ENCODE results near the gene F8. TPM values are rescaled to one million over a fixed set of nuclear protein-coding genes. Genes with fewer than 3 reads are reported as not detected.

F8 gene
- total RNA-seq, 2 donors from 2014 or later = 13.2 to 39.1 TPM

DNA sequence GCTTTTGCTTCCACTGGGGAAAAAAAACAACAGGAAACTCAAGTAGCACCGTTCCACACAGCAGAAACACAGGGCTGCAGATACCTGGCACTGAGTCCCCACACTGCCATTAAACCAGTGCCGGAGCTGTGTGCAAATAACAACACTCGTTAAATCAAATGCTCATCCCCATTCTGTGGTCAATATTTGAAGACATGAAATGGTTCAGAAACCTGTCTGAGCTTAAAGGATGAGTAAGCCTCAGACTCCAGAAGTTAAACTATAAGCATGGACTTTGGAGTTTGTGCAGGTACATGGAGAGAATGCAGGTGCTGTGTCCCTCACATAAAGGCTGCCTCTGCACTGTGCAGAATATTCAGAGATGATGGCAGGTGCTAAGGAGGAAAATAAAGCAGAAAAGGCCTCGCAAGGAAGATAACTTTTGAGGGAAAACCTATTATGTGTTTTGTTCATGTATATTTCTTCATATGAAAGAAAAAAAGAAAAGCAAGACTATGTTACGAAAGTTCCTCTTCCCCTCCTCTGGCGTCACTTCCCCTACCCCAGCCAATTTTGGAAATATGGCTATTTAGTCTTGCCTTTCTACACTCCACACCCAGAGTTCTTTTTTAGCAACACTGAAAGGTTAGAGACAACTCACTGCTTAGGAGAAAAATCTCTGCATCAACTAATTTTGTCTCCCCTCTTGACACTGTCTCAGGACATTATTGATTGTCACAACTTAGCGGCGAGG is 221.9 kb downstream of the F8 start:
- DNase-seq (ENCODE audit: low spot score) = peak; percentile 10
- WGBS = 70% methylated on average over 8 of the region's 8 CpGs
- intact Hi-C loops (cut with DNase I) = no loop called here
- Histone ChIP-seq H3K27me3 (replicated peaks; ENCODE audit: insufficient read depth) (no peaks in the 10 kb centered on the region), H3K27ac (no peak overlapping the region), H3K4me3 (no peak overlapping the region), H3K4me1 (replicated peaks) (peaks cover 4% of the 10 kb centered on the region), H3K36me3 (no peaks in the 10 kb centered on the region), H3K9me3 (no peaks in the 10 kb centered on the region)
- TF ChIP-seq POLR2A (IDR thresholded peaks at IDR 0.05) (no peak), POLR2AphosphoS5 (IDR thresholded peaks at IDR 0.05) (peak; percentile 18)

DNA sequence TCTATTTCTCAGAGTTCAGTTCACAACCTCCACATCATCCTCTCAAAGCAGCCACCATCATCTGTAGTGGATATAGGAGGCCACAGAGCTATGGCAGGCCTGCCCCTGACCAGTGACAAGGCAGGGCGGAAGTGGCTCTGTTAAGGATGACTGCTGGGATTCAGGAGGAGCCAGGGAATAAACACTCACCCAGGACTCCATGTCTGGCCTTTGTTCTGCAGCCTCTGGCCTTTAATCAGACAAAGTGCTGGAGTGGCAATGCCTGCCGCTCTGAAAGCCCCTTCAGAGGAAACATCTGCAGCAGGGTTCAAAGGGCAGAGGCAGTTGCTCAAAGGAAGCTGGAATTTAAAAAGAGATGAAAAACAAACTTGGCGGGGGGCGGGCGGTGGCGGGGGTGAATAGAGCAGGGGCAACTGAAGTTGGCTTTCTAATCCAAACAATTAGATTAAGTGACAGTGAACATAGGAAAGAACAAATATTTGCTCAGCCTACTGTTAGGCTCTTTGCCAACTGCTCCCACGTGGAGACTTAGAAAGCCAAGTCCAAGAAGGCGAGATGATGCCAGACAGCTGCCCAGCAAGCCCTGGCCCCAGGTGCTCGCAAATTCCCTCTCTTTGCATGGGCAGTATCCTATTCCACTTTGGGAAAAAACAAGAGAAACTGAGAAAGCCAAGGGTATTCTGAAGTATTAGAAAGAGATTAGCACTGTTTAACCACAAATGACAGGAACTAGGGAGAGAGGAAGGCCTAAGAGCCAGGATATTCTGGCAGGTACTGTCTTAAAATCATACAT is 222.8 kb downstream of the F8 start:
- Histone ChIP-seq H3K27me3 (replicated peaks; ENCODE audit: insufficient read depth) (no peaks in the 10 kb centered on the region), H3K36me3 (no peaks in the 10 kb centered on the region), H3K9me3 (no peaks in the 10 kb centered on the region), H3K4me1 (replicated peaks) (peaks cover 4% of the 10 kb centered on the region), H3K4me3 (no peak overlapping the region), H3K27ac (no peak overlapping the region)
- TF ChIP-seq POLR2AphosphoS5 (IDR thresholded peaks at IDR 0.05) = no peak
- TF ChIP-seq, protein P1, sequence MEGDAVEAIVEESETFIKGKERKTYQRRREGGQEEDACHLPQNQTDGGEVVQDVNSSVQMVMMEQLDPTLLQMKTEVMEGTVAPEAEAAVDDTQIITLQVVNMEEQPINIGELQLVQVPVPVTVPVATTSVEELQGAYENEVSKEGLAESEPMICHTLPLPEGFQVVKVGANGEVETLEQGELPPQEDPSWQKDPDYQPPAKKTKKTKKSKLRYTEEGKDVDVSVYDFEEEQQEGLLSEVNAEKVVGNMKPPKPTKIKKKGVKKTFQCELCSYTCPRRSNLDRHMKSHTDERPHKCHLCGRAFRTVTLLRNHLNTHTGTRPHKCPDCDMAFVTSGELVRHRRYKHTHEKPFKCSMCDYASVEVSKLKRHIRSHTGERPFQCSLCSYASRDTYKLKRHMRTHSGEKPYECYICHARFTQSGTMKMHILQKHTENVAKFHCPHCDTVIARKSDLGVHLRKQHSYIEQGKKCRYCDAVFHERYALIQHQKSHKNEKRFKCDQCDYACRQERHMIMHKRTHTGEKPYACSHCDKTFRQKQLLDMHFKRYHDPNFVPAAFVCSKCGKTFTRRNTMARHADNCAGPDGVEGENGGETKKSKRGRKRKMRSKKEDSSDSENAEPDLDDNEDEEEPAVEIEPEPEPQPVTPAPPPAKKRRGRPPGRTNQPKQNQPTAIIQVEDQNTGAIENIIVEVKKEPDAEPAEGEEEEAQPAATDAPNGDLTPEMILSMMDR (IDR thresholded peaks at IDR 0.05) = no peak
- TF ChIP-seq POLR2A (IDR thresholded peaks at IDR 0.05) = no peak
- peak; percentile 37 for DNase-seq (ENCODE audit: low spot score)
- intact Hi-C loops (cut with DNase I) = no loop called here
- 29% methylated on average over 8 of the region's 9 CpGs for WGBS

DNA sequence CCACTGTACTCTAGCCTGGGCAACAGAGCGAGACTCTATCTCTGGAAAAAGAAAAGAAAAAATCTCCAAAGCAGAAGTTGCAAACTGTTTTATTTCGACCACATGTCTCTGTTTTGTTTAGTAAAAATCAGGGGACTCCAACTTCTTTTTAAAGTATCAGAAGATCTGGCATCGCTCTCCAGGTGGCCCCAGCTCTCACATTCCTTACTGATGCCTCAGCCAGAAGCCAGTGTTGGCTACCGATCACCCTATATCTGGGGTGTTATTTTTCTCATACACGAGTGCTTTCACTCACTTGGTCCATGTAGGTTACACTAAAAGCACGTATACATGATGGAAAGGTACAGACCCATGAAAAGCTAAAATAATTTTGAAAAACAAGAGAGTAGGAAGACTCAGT is 225.5 kb downstream of the F8 start:
- Histone ChIP-seq H3K9me3 (no peaks in the 10 kb centered on the region), H3K27me3 (replicated peaks; ENCODE audit: insufficient read depth) (no peaks in the 10 kb centered on the region), H3K36me3 (no peaks in the 10 kb centered on the region), H3K4me1 (replicated peaks) (peaks cover 4% of the 10 kb centered on the region), H3K4me3 (no peak overlapping the region), H3K27ac (no peak overlapping the region)
- intact Hi-C loops (cut with DNase I) = no loop called here
- TF ChIP-seq, protein P1 (IDR thresholded peaks at IDR 0.05) = no peak
- TF ChIP-seq POLR2AphosphoS5 (IDR thresholded peaks at IDR 0.05) = no peak
- no peak for TF ChIP-seq POLR2A (IDR thresholded peaks at IDR 0.05)
- WGBS = 66% methylated on average over 6 of the region's 6 CpGs
- DNase-seq (ENCODE audit: low spot score) = no peak

DNA sequence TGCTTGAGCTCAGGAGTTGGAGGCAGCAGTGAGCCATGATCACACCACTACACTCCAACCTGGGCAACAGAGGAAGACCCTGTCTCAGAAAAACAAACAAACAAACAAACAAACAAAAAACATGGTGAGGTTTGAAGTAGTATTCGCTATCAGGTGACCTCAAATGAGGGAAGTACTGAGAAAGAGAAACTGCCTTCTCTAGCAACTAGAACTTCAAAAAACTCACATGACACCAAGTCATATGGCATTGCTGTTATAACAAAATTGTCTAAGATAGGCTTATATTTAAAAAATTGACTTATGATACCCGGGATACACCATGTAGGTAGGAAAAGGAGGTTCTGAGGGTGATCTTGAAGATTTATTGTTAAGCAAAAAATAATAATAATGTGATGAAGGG is 227.5 kb downstream of the F8 start:
- Histone ChIP-seq H3K36me3 (no peaks in the 10 kb centered on the region), H3K4me3 (no peak overlapping the region), H3K4me1 (replicated peaks) (peaks cover 4% of the 10 kb centered on the region), H3K27me3 (replicated peaks; ENCODE audit: insufficient read depth) (no peaks in the 10 kb centered on the region), H3K9me3 (no peaks in the 10 kb centered on the region), H3K27ac (no peak overlapping the region)
- WGBS = 96% methylated on average over 2 of the region's 2 CpGs
- intact Hi-C loops (cut with DNase I) = no loop called here
- no peak for DNase-seq (ENCODE audit: low spot score)
- TF ChIP-seq POLR2AphosphoS5 (IDR thresholded peaks at IDR 0.05) = no peak
- no peak for TF ChIP-seq POLR2A (IDR thresholded peaks at IDR 0.05)
- TF ChIP-seq, protein P1 (IDR thresholded peaks at IDR 0.05) = no peak

DNA sequence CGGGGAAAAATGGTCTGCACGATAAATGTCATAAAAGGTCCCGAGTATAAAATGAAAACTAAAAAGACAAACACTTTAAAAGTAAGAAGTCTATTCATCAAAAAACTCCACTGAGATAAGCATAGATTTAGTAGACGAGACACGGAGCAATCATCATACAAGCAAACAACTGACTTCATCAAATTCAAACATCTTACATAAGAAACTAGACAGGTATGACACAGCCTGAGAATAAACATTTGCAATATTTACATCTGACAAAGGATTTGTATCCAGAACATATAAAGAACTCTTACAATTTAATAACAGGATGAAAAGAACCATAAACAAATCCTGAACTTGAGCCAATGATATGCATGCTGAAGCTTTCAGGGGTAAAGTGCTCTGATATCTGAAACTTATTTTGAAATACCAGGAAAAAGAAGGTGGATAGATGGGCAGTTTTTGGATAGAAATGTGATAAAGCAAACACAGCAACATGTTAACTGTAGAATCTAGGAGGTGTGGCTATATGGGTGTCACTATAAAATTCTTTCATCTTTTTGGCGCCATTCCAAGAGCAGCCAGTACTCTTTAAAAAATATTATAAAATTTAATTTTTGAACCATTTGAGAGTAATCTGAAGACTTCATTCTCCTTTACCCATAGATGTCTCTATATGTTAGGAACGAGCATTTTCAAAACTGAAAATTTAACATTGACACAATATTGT is 229.3 kb downstream of the F8 start:
- WGBS = 74% methylated on average over 7 of the region's 7 CpGs
- Histone ChIP-seq H3K27me3 (replicated peaks; ENCODE audit: insufficient read depth) (no peaks in the 10 kb centered on the region), H3K4me3 (no peak overlapping the region), H3K27ac (no peak overlapping the region), H3K9me3 (no peaks in the 10 kb centered on the region), H3K36me3 (no peaks in the 10 kb centered on the region), H3K4me1 (replicated peaks) (no peaks in the 10 kb centered on the region)
- intact Hi-C loops (cut with DNase I) = no loop called here
- TF ChIP-seq POLR2AphosphoS5 (IDR thresholded peaks at IDR 0.05) (no peak), POLR2A (IDR thresholded peaks at IDR 0.05) (no peak)
- TF ChIP-seq, protein P1 (IDR thresholded peaks at IDR 0.05) = no peak
- no peak for DNase-seq (ENCODE audit: low spot score)
